GM18508 (cell line): ENCODE data around the gene CRB3.

ENCODE experiments used
- ATAC-seq: cut with Tn5 transposase; IDR thresholded peaks from one replicate; pipeline ENCODE4 v1.9.1; 2021; ENCODE audit warnings: moderate number of reproducible peaks; ENCODE audit not compliant: insufficient read depth, unreplicated experiment

CRB3 gene

GRCh38 chr19:6465006-6465405, 935 bp downstream of the CRB3 start:
- ATAC-seq, result no peak

GRCh38 chr19:6465663-6466062, 1.6 kb downstream of the CRB3 start:
- no peak for ATAC-seq

GRCh38 chr19:6466526-6467248, 2.6 kb downstream of the CRB3 start:
- no peak for ATAC-seq

- ATAC-seq, result no peak
These were observed 3.3 kb downstream of the CRB3 start for GRCh38 chr19:6467384-6467783.

- ATAC-seq, result no peak
These were observed 6.1 kb downstream of the CRB3 start for GRCh38 chr19:6470173-6470572.

- no peak for ATAC-seq
These were observed 7.0 kb downstream of the CRB3 start for GRCh38 chr19:6471076-6471475.

- no peak for ATAC-seq
These were observed 8.6 kb downstream of the CRB3 start for GRCh38 chr19:6472713-6473112.

GRCh38 chr19:6473647-6474046, 9.6 kb downstream of the CRB3 start:
- no peak for ATAC-seq

GRCh38 chr19:6475321-6476108, 11.4 kb downstream of the CRB3 start:
- ATAC-seq, result no peak

- ATAC-seq, result no peak
These were observed 12.3 kb downstream of the CRB3 start for GRCh38 chr19:6476155-6476895.

GRCh38 chr19:6476896-6477431, 12.9 kb downstream of the CRB3 start:
- ATAC-seq, result no peak

GRCh38 chr19:6478815-6479214, 14.7 kb downstream of the CRB3 start:
- ATAC-seq, result no peak

GRCh38 chr19:6479836-6480398, 15.8 kb downstream of the CRB3 start:
- no peak for ATAC-seq

GRCh38 chr19:6480848-6481415, 16.9 kb downstream of the CRB3 start:
- no peak for ATAC-seq

- no peak for ATAC-seq
These were observed 17.7 kb downstream of the CRB3 start, which contains the start of gene DENND1C for GRCh38 chr19:6481541-6482342. Gene DENND1C (minus strand): TSS chr19:6481787. CDS start chr19:6481695, 92 bp downstream.

- ATAC-seq, result no peak
These were observed 18.2 kb downstream of the CRB3 start for GRCh38 chr19:6482343-6482686.

- no peak for ATAC-seq
These were observed 19.2 kb downstream of the CRB3 start for GRCh38 chr19:6483235-6483634.

GRCh38 chr19:6484230-6484629, 20.2 kb downstream of the CRB3 start:
- ATAC-seq, result no peak

- no peak for ATAC-seq
These were observed 20.8 kb downstream of the CRB3 start for GRCh38 chr19:6484831-6485230.
